A673 (cell line): ENCODE measurements around the gene UTY.

Source experiments
- EZH2 ChIP-seq: fragments of 200-600 bp; sonication (generic); IDR thresholded peaks from 2 replicates; pipeline ENCODE4 v1.6.1; 2017; ENCODE audit warnings: borderline replicate concordance, low read depth, mild to moderate bottlenecking, mixed read lengths, antibody characterized with exemption, low read length; ENCODE audit not compliant: poor library complexity, severe bottlenecking
- TF ChIP-seq, protein P1 (sequence below): fragments of 300-800, 200-600 bp; sonication (generic); conservative IDR thresholded peaks from 2 replicates; pipeline ENCODE4 v1.5.1; 2017; ENCODE audit warnings: low read depth, mild to moderate bottlenecking, antibody characterized with exemption, low read length, moderate library complexity, mixed read lengths

- TF ChIP-seq, protein P1, sequence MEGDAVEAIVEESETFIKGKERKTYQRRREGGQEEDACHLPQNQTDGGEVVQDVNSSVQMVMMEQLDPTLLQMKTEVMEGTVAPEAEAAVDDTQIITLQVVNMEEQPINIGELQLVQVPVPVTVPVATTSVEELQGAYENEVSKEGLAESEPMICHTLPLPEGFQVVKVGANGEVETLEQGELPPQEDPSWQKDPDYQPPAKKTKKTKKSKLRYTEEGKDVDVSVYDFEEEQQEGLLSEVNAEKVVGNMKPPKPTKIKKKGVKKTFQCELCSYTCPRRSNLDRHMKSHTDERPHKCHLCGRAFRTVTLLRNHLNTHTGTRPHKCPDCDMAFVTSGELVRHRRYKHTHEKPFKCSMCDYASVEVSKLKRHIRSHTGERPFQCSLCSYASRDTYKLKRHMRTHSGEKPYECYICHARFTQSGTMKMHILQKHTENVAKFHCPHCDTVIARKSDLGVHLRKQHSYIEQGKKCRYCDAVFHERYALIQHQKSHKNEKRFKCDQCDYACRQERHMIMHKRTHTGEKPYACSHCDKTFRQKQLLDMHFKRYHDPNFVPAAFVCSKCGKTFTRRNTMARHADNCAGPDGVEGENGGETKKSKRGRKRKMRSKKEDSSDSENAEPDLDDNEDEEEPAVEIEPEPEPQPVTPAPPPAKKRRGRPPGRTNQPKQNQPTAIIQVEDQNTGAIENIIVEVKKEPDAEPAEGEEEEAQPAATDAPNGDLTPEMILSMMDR = no peak
- TF ChIP-seq EZH2 = no peak
Measured at GRCh38 chrY:13243716-13244115, 236.1 kb downstream of the UTY start.
